ENCODE measurements around the gene SART1.

DNA sequence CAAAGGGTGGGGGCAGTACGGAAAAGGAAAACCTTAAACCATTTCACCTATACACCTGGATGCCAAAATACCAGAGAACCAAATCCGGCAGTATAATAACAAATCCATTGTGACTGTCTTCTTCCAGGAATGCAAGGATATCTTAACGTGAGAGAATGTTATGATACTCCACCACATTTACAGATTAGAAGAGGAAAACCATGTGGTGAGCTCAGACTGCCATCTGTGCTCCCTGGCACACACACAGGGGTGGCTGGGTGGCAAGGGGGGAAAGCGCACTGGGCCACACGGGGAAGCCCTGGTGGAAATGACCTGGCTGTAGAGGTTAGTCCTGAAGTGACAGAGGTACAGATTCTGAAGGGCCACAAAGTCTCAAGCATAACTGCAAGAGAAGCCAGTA lies 30.5 kb downstream of the SART1 start:
- TF ChIP-seq, protein P1, sequence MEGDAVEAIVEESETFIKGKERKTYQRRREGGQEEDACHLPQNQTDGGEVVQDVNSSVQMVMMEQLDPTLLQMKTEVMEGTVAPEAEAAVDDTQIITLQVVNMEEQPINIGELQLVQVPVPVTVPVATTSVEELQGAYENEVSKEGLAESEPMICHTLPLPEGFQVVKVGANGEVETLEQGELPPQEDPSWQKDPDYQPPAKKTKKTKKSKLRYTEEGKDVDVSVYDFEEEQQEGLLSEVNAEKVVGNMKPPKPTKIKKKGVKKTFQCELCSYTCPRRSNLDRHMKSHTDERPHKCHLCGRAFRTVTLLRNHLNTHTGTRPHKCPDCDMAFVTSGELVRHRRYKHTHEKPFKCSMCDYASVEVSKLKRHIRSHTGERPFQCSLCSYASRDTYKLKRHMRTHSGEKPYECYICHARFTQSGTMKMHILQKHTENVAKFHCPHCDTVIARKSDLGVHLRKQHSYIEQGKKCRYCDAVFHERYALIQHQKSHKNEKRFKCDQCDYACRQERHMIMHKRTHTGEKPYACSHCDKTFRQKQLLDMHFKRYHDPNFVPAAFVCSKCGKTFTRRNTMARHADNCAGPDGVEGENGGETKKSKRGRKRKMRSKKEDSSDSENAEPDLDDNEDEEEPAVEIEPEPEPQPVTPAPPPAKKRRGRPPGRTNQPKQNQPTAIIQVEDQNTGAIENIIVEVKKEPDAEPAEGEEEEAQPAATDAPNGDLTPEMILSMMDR (conservative IDR thresholded peaks at IDR 0.05; ENCODE audit: low read depth, low read length): no peak
- no peak for TF ChIP-seq EZH2 (IDR thresholded peaks at IDR 0.05; ENCODE audit: low read length, unreplicated experiment)
